IMR-90 (cell line): ENCODE data around the gene CCDC63. TPM values are rescaled to one million over a fixed set of nuclear protein-coding genes. Genes with fewer than 3 reads are reported as not detected.

Experiments
- ATAC-seq: fragments of 200-7000 bp; cut with Tn5 transposase; 2 replicates; pipeline ENCODE4 v1.9.1; 2020; ENCODE audit warnings: low read depth, mild to moderate bottlenecking, moderate library complexity
- BruUV-seq: library from RNA; stranded (reverse); fragments of 400-500 nt; replicated peaks from 2 replicates; lab custom pipeline; 2021; lab: Mats Ljungman, UMichigan
- CTCF ChIA-PET: fragments of 300-600 bp; formaldehyde crosslinking; extraction: SDS; loops from one replicate; lab custom pipeline; 2021; ENCODE audit warnings: antibody characterized with exemption; lab: Yijun Ruan, JAX
- POLR2A ChIA-PET: fragments of 300-600 bp; sonication (Branson Sonifier 250); formaldehyde crosslinking; loops from one replicate; lab custom pipeline; 2022; ENCODE audit warnings: antibody characterized with exemption; ENCODE audit not compliant: unreplicated experiment; lab: Charles Lee
- DNase-seq: peaks from one replicate; pipeline ENCODE4 v3.0.0; 2013
- H2AFZ ChIP-seq: replicated peaks from 2 replicates; pipeline ENCODE3; 2013; ENCODE audit warnings: low read length, mild to moderate bottlenecking; ENCODE audit not compliant: poor library complexity
- H2AK5ac ChIP-seq: 2 replicates; pipeline ENCODE4 v1.6.1; 2013; ENCODE audit warnings: low read depth, low read length, inconsistent platforms
- H2AK9ac ChIP-seq: replicated peaks from 2 replicates; pipeline ENCODE3; 2013; ENCODE audit warnings: mild to moderate bottlenecking, low read depth, low read length, moderate library complexity; ENCODE audit not compliant: poor library complexity
- H2BK120ac ChIP-seq: 2 replicates; pipeline ENCODE4 v1.6.1; 2013; ENCODE audit warnings: low read depth, low read length, inconsistent platforms
- H2BK15ac ChIP-seq: 3 replicates; pipeline ENCODE4 v1.6.1; 2013; ENCODE audit warnings: low read depth, low read length, inconsistent platforms
- H2BK20ac ChIP-seq: 2 replicates; pipeline ENCODE4 v1.6.1; 2013; ENCODE audit warnings: low read depth, mild to moderate bottlenecking, inconsistent platforms, low read length, moderate library complexity
- H2BK5ac ChIP-seq: 2 replicates; pipeline ENCODE4 v1.6.1; 2013; ENCODE audit warnings: mild to moderate bottlenecking, low read depth, low read length, inconsistent platforms; ENCODE audit not compliant: poor library complexity, severe bottlenecking
- H3K14ac ChIP-seq: replicated peaks from 2 replicates; pipeline ENCODE4 v1.6.1; 2013; ENCODE audit warnings: low read depth, low read length, inconsistent platforms
- H3K18ac ChIP-seq: 2 replicates; pipeline ENCODE4 v1.6.1; 2013; ENCODE audit warnings: low read depth, low read length, control low read depth
- H3K23ac ChIP-seq: 2 replicates; pipeline ENCODE4 v1.6.1; 2013; ENCODE audit warnings: low read depth, low read length, inconsistent platforms
- H3K27ac ChIP-seq: 2 replicates; pipeline ENCODE4 v1.5.1; 2013; ENCODE audit warnings: mild to moderate bottlenecking, control low read depth, low read length; ENCODE audit not compliant: insufficient read depth
- H3K27me3 ChIP-seq: 2 replicates; pipeline ENCODE4 v1.6.1; 2013; ENCODE audit warnings: low read length; ENCODE audit not compliant: control insufficient read depth, insufficient read depth
- H3K36me3 ChIP-seq: 2 replicates; pipeline ENCODE4 v1.6.1; 2013; ENCODE audit warnings: low read length, mixed read lengths; ENCODE audit not compliant: control insufficient read depth, insufficient read depth
- H3K4ac ChIP-seq: 2 replicates; pipeline ENCODE4 v1.6.1; 2013; ENCODE audit warnings: low read depth, low read length, inconsistent platforms
- H3K4me1 ChIP-seq: 2 replicates; pipeline ENCODE4 v1.6.1; 2013; ENCODE audit warnings: low read length, mixed read lengths; ENCODE audit not compliant: control insufficient read depth, insufficient read depth
- H3K4me2 ChIP-seq: 2 replicates; pipeline ENCODE4 v1.6.1; 2013; ENCODE audit warnings: low read depth, mild to moderate bottlenecking, control low read depth, low read length, moderate library complexity
- H3K4me3 ChIP-seq: 2 replicates; pipeline ENCODE4 v1.5.1; 2013; ENCODE audit warnings: low read depth, mild to moderate bottlenecking, control low read depth, low read length, moderate library complexity; ENCODE audit not compliant: insufficient read depth
- H3K56ac ChIP-seq: 2 replicates; pipeline ENCODE4 v1.6.1; 2013; ENCODE audit warnings: low read length, inconsistent platforms; ENCODE audit not compliant: insufficient read depth; ENCODE audit errors: extremely low read depth
- H3K79me1 ChIP-seq, 2 experiments: 2 replicates each; pipeline ENCODE4 v1.6.1; 2013; ENCODE audit warnings: low read length in 2 of 2, inconsistent platforms in 1 of 2, low read depth in 1 of 2
- H3K9ac ChIP-seq: 2 replicates; pipeline ENCODE4 v1.6.1; 2013; ENCODE audit warnings: low read depth, low read length, control low read depth
- H3K9me1 ChIP-seq: 2 replicates; pipeline ENCODE4 v1.6.1; 2013; ENCODE audit warnings: low read length, inconsistent platforms; ENCODE audit not compliant: insufficient read depth
- H3K9me3 ChIP-seq: 2 replicates; pipeline ENCODE4 v1.6.1; 2013; ENCODE audit warnings: low read length; ENCODE audit not compliant: control insufficient read depth, insufficient read depth
- H4K20me1 ChIP-seq: 2 replicates; pipeline ENCODE4 v1.6.1; 2013; ENCODE audit warnings: low read length, inconsistent platforms; ENCODE audit not compliant: insufficient read depth
- H4K5ac ChIP-seq: 2 replicates; pipeline ENCODE4 v1.6.1; 2013; ENCODE audit warnings: mild to moderate bottlenecking, low read depth, low read length, control low read depth
- H4K8ac ChIP-seq, 2 experiments: 2 replicates each; pipeline ENCODE4 v1.6.1; 2013; ENCODE audit warnings: low read depth in 2 of 2, low read length in 2 of 2, control low read depth in 1 of 2, inconsistent platforms in 1 of 2
- H4K91ac ChIP-seq: 2 replicates; pipeline ENCODE4 v1.6.1; 2013; ENCODE audit warnings: low read depth, low read length, inconsistent platforms; ENCODE audit not compliant: insufficient read depth
- BHLHE40 ChIP-seq: fragments of 150-350 bp; IDR thresholded peaks from 2 replicates; pipeline ENCODE4 v1.6.1; 2016; ENCODE audit warnings: mild to moderate bottlenecking, low read depth, low read length
- CEBPB ChIP-seq: IDR thresholded peaks from 2 replicates; pipeline ENCODE4 v1.6.1; 2012; ENCODE audit warnings: low read depth, low read length, improper control_type of control experiment
- CHD1 ChIP-seq: IDR thresholded peaks from 2 replicates; pipeline ENCODE4 v1.6.1; 2012; ENCODE audit warnings: low read depth, low read length, improper control_type of control experiment
- CTCF ChIP-seq: conservative IDR thresholded peaks from 2 replicates; pipeline ENCODE4 v1.5.1; 2012; ENCODE audit warnings: mild to moderate bottlenecking, low read depth, low read length, improper control_type of control experiment
- ELK1 ChIP-seq: fragments of 150-350 bp; IDR thresholded peaks from 2 replicates; pipeline ENCODE4 v1.6.1; 2016; ENCODE audit warnings: low read depth, mild to moderate bottlenecking, low read length, moderate library complexity, borderline replicate concordance
- FOS ChIP-seq: fragments of 150-350 bp; IDR thresholded peaks from 2 replicates; pipeline ENCODE4 v1.6.1; 2016; ENCODE audit warnings: low read depth, low read length
- MAFK ChIP-seq: IDR thresholded peaks from 2 replicates; pipeline ENCODE4 v1.6.1; 2012; ENCODE audit warnings: low read depth, low read length, improper control_type of control experiment
- MAZ ChIP-seq: IDR thresholded peaks from 2 replicates; pipeline ENCODE4 v1.6.1; 2012; ENCODE audit warnings: low read depth, mild to moderate bottlenecking, low read length, improper control_type of control experiment, moderate library complexity, borderline replicate concordance
- MXI1 ChIP-seq: IDR thresholded peaks from 2 replicates; pipeline ENCODE4 v1.6.1; 2012; ENCODE audit warnings: low read depth, mild to moderate bottlenecking, low read length, moderate library complexity, borderline replicate concordance
- NFE2L2 ChIP-seq: fragments of 150-350 bp; IDR thresholded peaks from 2 replicates; pipeline ENCODE4 v1.6.1; 2016; ENCODE audit warnings: low read depth, mild to moderate bottlenecking, low read length
- POLR2A ChIP-seq: IDR thresholded peaks from 2 replicates; pipeline ENCODE4 v1.6.1; 2012; ENCODE audit warnings: mild to moderate bottlenecking, low read depth, low read length
- RAD21 ChIP-seq: IDR thresholded peaks from 2 replicates; pipeline ENCODE4 v1.6.1; 2012; ENCODE audit warnings: low read length, improper control_type of control experiment
- RCOR1 ChIP-seq: IDR thresholded peaks from 2 replicates; pipeline ENCODE4 v1.6.1; 2012; ENCODE audit warnings: mild to moderate bottlenecking, low read length, improper control_type of control experiment; ENCODE audit not compliant: insufficient replicate concordance
- RFX5 ChIP-seq: IDR thresholded peaks from 2 replicates; pipeline ENCODE4 v1.8.0; 2012; ENCODE audit warnings: low read depth, mild to moderate bottlenecking, low read length, moderate library complexity
- SMC3 ChIP-seq: fragments of 150-350 bp; IDR thresholded peaks from 2 replicates; pipeline ENCODE4 v1.6.1; 2016; ENCODE audit warnings: low read depth, mild to moderate bottlenecking, antibody characterized with exemption, low read length, moderate library complexity
- USF2 ChIP-seq: fragments of 150-350 bp; IDR thresholded peaks from 2 replicates; pipeline ENCODE4 v1.6.1; 2017; ENCODE audit warnings: mild to moderate bottlenecking, antibody characterized with exemption, low read length, low read depth
- WGBS, 2 experiments: methylation state at CpG; one replicate each; pipeline versions ENCODE4 v1.1.5 to v1.1.7; 2013; ENCODE audit warnings: missing lambda C conversion rate in 2 of 2; ENCODE audit not compliant: insufficient read length in 1 of 2; ENCODE audit errors: extremely low coverage in 2 of 2; 5-methylcytosine and 5-hydroxymethylcytosine counted together
- dilution Hi-C: fragments of 300-500 bp; cut with HindIII; formaldehyde crosslinking; loops from one replicate; pipeline ENCODE4 v1.14.3; 2018; ENCODE audit warnings: low sequenced_read_pairs; ENCODE audit not compliant: unreplicated experiment
- in situ Hi-C: fragments of 300-500 bp; cut with MboI; formaldehyde crosslinking; loops from 3 replicates; pipeline ENCODE4 v1.14.3; 2019; ENCODE audit warnings: low sequenced_read_pairs, inconsistent platforms, mixed read lengths
- intact Hi-C: fragments of 100-400 bp; cut with micrococcal nuclease; formaldehyde crosslinking; loops from 2 replicates; pipeline ENCODE4 v1.10.0; 2022
- polyA plus RNA-seq, 3 experiments: library from polyadenylated mRNA; depleted of rRNA; stranded (reverse); fragments of >200 nt; gene quantifications; 2 replicates each; pipeline ENCODE4 v1.2.3, GENCODE V29; 2012; ENCODE audit warnings: low replicate concordance in 1 of 3
- total RNA-seq: library from RNA; depleted of rRNA; stranded (reverse); fragments of >200 nt; gene quantifications from 2 replicates; pipeline ENCODE4 v1.2.3, GENCODE V29; 2012

Gene CCDC63
- total and polyA plus RNA-seq, 2 of the 4 experiments (the other 2 are of a cell fraction): not detected

- DNase-seq: no peak
- Histone ChIP-seq H3K56ac (no peak overlapping the region), H4K20me1 (no peaks in the 10 kb centered on the region), H4K8ac (no peak overlapping the region), H2BK120ac (no peak overlapping the region), H4K91ac (no peak overlapping the region), H2BK5ac (no peak overlapping the region), H3K27me3 (peaks cover 5% of the 10 kb centered on the region), H3K9ac (no peak overlapping the region), H3K9me1 (no peaks in the 10 kb centered on the region), H2AK9ac (no peak overlapping the region), H3K18ac (no peak overlapping the region), H3K27ac (no peak overlapping the region), H4K5ac (no peak overlapping the region), H3K14ac (no peak overlapping the region), H3K4me1 (no peaks in the 10 kb centered on the region), H3K4ac (no peak overlapping the region), H3K23ac (no peak overlapping the region), H3K4me2 (no peak overlapping the region), H3K9me3 (no peaks in the 10 kb centered on the region), H3K79me1 (no peaks in the 10 kb centered on the region), H3K36me3 (no peaks in the 10 kb centered on the region), H2BK20ac (no peak overlapping the region), H2BK15ac (no peak overlapping the region), H2AK5ac (no peak overlapping the region), H3K4me3 (no peak overlapping the region), H2AFZ (no peak overlapping the region)
- dilution Hi-C loops (no loop called here), intact Hi-C loops (no loop called here), in situ Hi-C loops (no loop called here)
- no TSS peak for BruUV-seq
- TF ChIP-seq ELK1 (no peak), SMC3 (no peak), MXI1 (no peak), BHLHE40 (no peak), NFE2L2 (no peak), RCOR1 (no peak), FOS (no peak), MAZ (no peak), RFX5 (no peak), RAD21 (no peak), CEBPB (no peak), POLR2A (no peak), CHD1 (no peak), USF2 (no peak), CTCF (no peak), MAFK (no peak)
- 60% methylated on average over 1 of the region's 3 CpGs; no CpG with 5 or more reads in 1 of the 2 experiments for WGBS, 2 experiments
- POLR2A ChIA-PET: no interaction called here
- no peak for ATAC-seq
- CTCF ChIA-PET: no interaction called here
Measured at GRCh38 chr12:110821917-110822316, 24.9 kb upstream of the CCDC63 start.
